ENCODE results near the gene PDCD10. TPM values are rescaled to one million over a fixed set of nuclear protein-coding genes. Genes with fewer than 3 reads are reported as not detected.
A peak's percentile ranks its signal among the peaks of the same experiment; 100 is the strongest.

The PDCD10 gene
- total RNA-seq, 1 donor from 2014 or later: 117 TPM

- H2AFZ ChIP-seq (replicated peaks): no peak overlapping the region
- H3K4me2 ChIP-seq: no peak overlapping the region
- H3K4me3 ChIP-seq: no peak overlapping the region
- Mint-ChIP-seq H3K9me3 (peaks cover 2% of the 10 kb centered on the region), H3K27me3 (ENCODE audit: insufficient read depth, low read depth) (no peaks in the 10 kb centered on the region), H3K4me1 (peaks cover 6% of the 10 kb centered on the region), H3K4me3 (no peak overlapping the region), H3K36me3 (peaks cover 2% of the 10 kb centered on the region), H3K27ac (no peak overlapping the region)
- DNase-seq (ENCODE audit: low spot score): no peak
- no peaks in the 10 kb centered on the region for H3F3A ChIP-seq (ENCODE audit: low read depth)
- no peak overlapping the region for H3K27ac ChIP-seq
- no peaks in the 10 kb centered on the region for H3K27me3 ChIP-seq
- no peaks in the 10 kb centered on the region for H3K79me2 ChIP-seq (ENCODE audit: low read depth)
- no peaks in the 10 kb centered on the region for H4K20me1 ChIP-seq (ENCODE audit: low read depth)
- no peaks in the 10 kb centered on the region for H3K9me3 ChIP-seq (ENCODE audit: low read depth)
- H3K4me1 ChIP-seq: no peaks in the 10 kb centered on the region
- no peaks in the 10 kb centered on the region for H3K36me3 ChIP-seq
- H3K9ac ChIP-seq: no peak overlapping the region
- TF ChIP-seq EZH2phosphoT487 (IDR thresholded peaks at IDR 0.05) (no peak), EZH2 (IDR thresholded peaks at IDR 0.05) (no peak), CTCF (IDR thresholded peaks at IDR 0.05) (no peak)
Measured at GRCh38 chr3:167666563-167666962, 68.1 kb downstream of the PDCD10 start.

GRCh38 chr3:167662919-167663400, 71.7 kb downstream of the PDCD10 start:
- Histone ChIP-seq H3F3A (ENCODE audit: low read depth) (peaks cover 5% of the 10 kb centered on the region), H3K27ac (no peak overlapping the region), H3K9me3 (ENCODE audit: low read depth) (no peaks in the 10 kb centered on the region), H3K4me3 (no peak overlapping the region), H2AFZ (replicated peaks) (no peak overlapping the region), H4K20me1 (ENCODE audit: low read depth) (peaks cover 3% of the 10 kb centered on the region), H3K27me3 (no peaks in the 10 kb centered on the region), H3K79me2 (ENCODE audit: low read depth) (no peaks in the 10 kb centered on the region), H3K9ac (no peak overlapping the region), H3K4me1 (peaks cover 4% of the 10 kb centered on the region), H3K36me3 (no peaks in the 10 kb centered on the region), H3K4me2 (no peak overlapping the region)
- H3K4me1 Mint-ChIP-seq: peaks cover 12% of the 10 kb centered on the region
- peaks cover 2% of the 10 kb centered on the region for H3K9me3 Mint-ChIP-seq
- TF ChIP-seq CTCF (IDR thresholded peaks at IDR 0.05) (no peak), EZH2 (IDR thresholded peaks at IDR 0.05) (no peak), EZH2phosphoT487 (IDR thresholded peaks at IDR 0.05) (no peak)
- no peak overlapping the region for H3K4me3 Mint-ChIP-seq
- no peak overlapping the region for H3K27ac Mint-ChIP-seq
- no peak for DNase-seq (ENCODE audit: low spot score)
- peaks cover 2% of the 10 kb centered on the region for H3K36me3 Mint-ChIP-seq
- H3K27me3 Mint-ChIP-seq (ENCODE audit: insufficient read depth, low read depth): peaks cover 3% of the 10 kb centered on the region

- H3K4me1 Mint-ChIP-seq: peaks cover 41% of the 10 kb centered on the region
- peak overlapping the region; percentile 86 for H3K27ac Mint-ChIP-seq
- peaks cover 3% of the 10 kb centered on the region for H3K27me3 Mint-ChIP-seq (ENCODE audit: insufficient read depth, low read depth)
- peaks cover 14% of the 10 kb centered on the region for H3F3A ChIP-seq (ENCODE audit: low read depth)
- H2AFZ ChIP-seq (replicated peaks): no peak overlapping the region
- no peak overlapping the region for H3K27ac ChIP-seq
- no peaks in the 10 kb centered on the region for H3K79me2 ChIP-seq (ENCODE audit: low read depth)
- no peaks in the 10 kb centered on the region for H3K36me3 Mint-ChIP-seq
- peak overlapping the region; percentile 9 for H3K4me2 ChIP-seq
- no peak overlapping the region for H3K4me3 ChIP-seq
- TF ChIP-seq EZH2phosphoT487 (IDR thresholded peaks at IDR 0.05) (peak; percentile 81), CTCF (IDR thresholded peaks at IDR 0.05) (no peak)
- DNase-seq (ENCODE audit: low spot score): peak; percentile 64
- no peaks in the 10 kb centered on the region for H3K36me3 ChIP-seq
- no peaks in the 10 kb centered on the region for H3K9me3 Mint-ChIP-seq
- H4K20me1 ChIP-seq (ENCODE audit: low read depth): peaks cover 3% of the 10 kb centered on the region
- no peaks in the 10 kb centered on the region for H3K27me3 ChIP-seq
- H3K9me3 ChIP-seq (ENCODE audit: low read depth): no peaks in the 10 kb centered on the region
- H3K9ac ChIP-seq: no peak overlapping the region
- peaks cover 27% of the 10 kb centered on the region for H3K4me1 ChIP-seq
- H3K4me3 Mint-ChIP-seq: peak overlapping the region; percentile 13
Measured at GRCh38 chr3:167657684-167658225, 76.9 kb downstream of the PDCD10 start.

Data from neural progenitor cell (in vitro differentiated cells).